Gastrocnemius medialis (tissue), 4 donors: ENCODE data around the gene LPIN3. TPM values are rescaled to one million over a fixed set of nuclear protein-coding genes. Genes with fewer than 3 reads are reported as not detected.
A peak's percentile ranks its signal among the peaks of the same experiment; 100 is the strongest.

ENCODE experiments used
- ATAC-seq, 2 donors: fragments of 150-250 bp; one replicate each; pipeline ENCODE4 v1.9.1; 2016
- DNase-seq, 2 donors: peaks; one replicate each; pipeline ENCODE4 v3.0.0-alpha.2; 2019
- H3K27ac ChIP-seq, 4 donors: fragments of 200-600 bp; sonication (generic); 1 replicate in 1 of 4; 2 replicates in 3 of 4; pipeline ENCODE4 v1.5.1; 2016 to 2018; ENCODE audit warnings: mild to moderate bottlenecking in 2 of 4, moderate library complexity in 1 of 4
- H3K27me3 ChIP-seq, 3 donors: fragments of 200-600 bp; sonication (generic) in 2 of 3; 1 replicate in 1 of 3; 2 replicates in 2 of 3; pipeline versions ENCODE4 v1.5.1 to v1.6.0; 2016 to 2019; ENCODE audit warnings: mild to moderate bottlenecking in 1 of 3, moderate library complexity in 1 of 3
- H3K36me3 ChIP-seq, 2 donors: fragments of 200-600 bp; sonication (generic) in 1 of 2; one replicate each; pipeline ENCODE4 v1.5.1; 2017 to 2018
- H3K4me1 ChIP-seq, 2 donors: fragments of 200-600 bp; sonication (generic) in 1 of 2; one replicate each; pipeline ENCODE4 v1.5.1; 2016 to 2017; ENCODE audit warnings: mild to moderate bottlenecking in 2 of 2
- H3K4me3 ChIP-seq, 4 donors: fragments of 200-600 bp; sonication (generic) in 3 of 4; 1 replicate in 1 of 4; 2 replicates in 3 of 4; pipeline ENCODE4 v1.5.1; 2016 to 2019; ENCODE audit warnings: mild to moderate bottlenecking in 2 of 4
- H3K9me3 ChIP-seq, 3 donors: fragments of 200-600 bp; sonication (generic) in 2 of 3; 1 replicate in 1 of 3; 2 replicates in 2 of 3; pipeline ENCODE4 v1.5.1; 2016 to 2019
- POLR2A ChIP-seq, 2 donors: fragments of 450-650 bp; IDR thresholded peaks; one replicate each; pipeline ENCODE4 v1.6.1; 2017; ENCODE audit warnings: antibody characterized with exemption in 2 of 2, mild to moderate bottlenecking in 2 of 2, moderate library complexity in 2 of 2
- in situ Hi-C, 4 donors: fragments of 200-750 bp; cut with MboI; loops; one replicate each; pipeline versions ENCODE4 v1.15.0 to v1.8.0; 2017; ENCODE audit warnings: low sequenced_read_pairs in 4 of 4
- intact Hi-C: fragments of 100-400 bp; cut with DNase I; formaldehyde crosslinking; loops from one replicate; pipeline ENCODE4 v1.15.1; 2023; ENCODE audit warnings: low total_unique reads
- total RNA-seq, 4 donors: library from RNA; depleted of rRNA; stranded (reverse); fragments of >200 nt; gene quantifications; one replicate each; pipeline versions ENCODE4 v1.1.0 to v1.2.3, GENCODE V29; 2016
- TF ChIP-seq, protein P1 (sequence below), 5 experiments: fragments of 450-650 bp in 3 of 5; fragments of 200-600 bp in 2 of 5; sonication (generic) in 2 of 5; IDR thresholded peaks in 4 of 5; conservative IDR thresholded peaks in 1 of 5; 1 replicate in 4 of 5; 2 replicates in 1 of 5; pipeline ENCODE4 v1.5.1; 2016 to 2019; ENCODE audit warnings: antibody characterized with exemption in 5 of 5, mild to moderate bottlenecking in 3 of 5, moderate library complexity in 3 of 5

LPIN3 gene
- total RNA-seq, 4 donors from 2014 or later, result 0.56 to 2.4 (median 1.1) TPM

DNA sequence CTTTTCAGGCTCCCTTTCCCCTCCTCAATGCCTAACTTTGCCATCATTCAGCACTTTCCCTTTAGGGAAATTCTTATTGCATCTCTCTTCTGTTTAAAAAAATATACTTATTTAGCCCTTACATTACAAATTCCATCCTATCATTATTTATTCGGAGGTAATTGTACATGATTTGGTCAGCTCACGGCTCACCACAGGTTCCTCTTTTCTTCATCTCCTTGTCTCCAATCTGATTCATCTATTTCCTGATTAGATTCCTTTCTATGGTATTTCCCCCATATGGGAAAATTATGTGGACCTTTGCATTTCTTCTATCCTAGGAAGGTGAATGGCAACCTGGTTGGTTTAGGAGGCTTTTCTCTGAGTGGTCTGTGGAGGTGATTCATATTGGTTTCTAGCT, 38.9 kb downstream of the LPIN3 start:
- Histone ChIP-seq H3K4me1 (no peaks in the 10 kb centered on the region), H3K9me3 (no peaks in the 10 kb centered on the region), H3K27ac (no peak overlapping the region), H3K27me3 (no peaks in the 10 kb centered on the region), H3K36me3 (no peaks in the 10 kb centered on the region), H3K4me3 (no peak overlapping the region)
- intact Hi-C loops, result no loop called here
- ATAC-seq, result no peak
- TF ChIP-seq, protein P1, sequence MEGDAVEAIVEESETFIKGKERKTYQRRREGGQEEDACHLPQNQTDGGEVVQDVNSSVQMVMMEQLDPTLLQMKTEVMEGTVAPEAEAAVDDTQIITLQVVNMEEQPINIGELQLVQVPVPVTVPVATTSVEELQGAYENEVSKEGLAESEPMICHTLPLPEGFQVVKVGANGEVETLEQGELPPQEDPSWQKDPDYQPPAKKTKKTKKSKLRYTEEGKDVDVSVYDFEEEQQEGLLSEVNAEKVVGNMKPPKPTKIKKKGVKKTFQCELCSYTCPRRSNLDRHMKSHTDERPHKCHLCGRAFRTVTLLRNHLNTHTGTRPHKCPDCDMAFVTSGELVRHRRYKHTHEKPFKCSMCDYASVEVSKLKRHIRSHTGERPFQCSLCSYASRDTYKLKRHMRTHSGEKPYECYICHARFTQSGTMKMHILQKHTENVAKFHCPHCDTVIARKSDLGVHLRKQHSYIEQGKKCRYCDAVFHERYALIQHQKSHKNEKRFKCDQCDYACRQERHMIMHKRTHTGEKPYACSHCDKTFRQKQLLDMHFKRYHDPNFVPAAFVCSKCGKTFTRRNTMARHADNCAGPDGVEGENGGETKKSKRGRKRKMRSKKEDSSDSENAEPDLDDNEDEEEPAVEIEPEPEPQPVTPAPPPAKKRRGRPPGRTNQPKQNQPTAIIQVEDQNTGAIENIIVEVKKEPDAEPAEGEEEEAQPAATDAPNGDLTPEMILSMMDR (IDR thresholded peaks at IDR 0.05 in 4 of 5, conservative IDR thresholded peaks at IDR 0.05 in 1 of 5), result no peak
- TF ChIP-seq POLR2A (IDR thresholded peaks at IDR 0.05), result no peak
- in situ Hi-C loops, result no loop called here
- DNase-seq, result no peak

DNA sequence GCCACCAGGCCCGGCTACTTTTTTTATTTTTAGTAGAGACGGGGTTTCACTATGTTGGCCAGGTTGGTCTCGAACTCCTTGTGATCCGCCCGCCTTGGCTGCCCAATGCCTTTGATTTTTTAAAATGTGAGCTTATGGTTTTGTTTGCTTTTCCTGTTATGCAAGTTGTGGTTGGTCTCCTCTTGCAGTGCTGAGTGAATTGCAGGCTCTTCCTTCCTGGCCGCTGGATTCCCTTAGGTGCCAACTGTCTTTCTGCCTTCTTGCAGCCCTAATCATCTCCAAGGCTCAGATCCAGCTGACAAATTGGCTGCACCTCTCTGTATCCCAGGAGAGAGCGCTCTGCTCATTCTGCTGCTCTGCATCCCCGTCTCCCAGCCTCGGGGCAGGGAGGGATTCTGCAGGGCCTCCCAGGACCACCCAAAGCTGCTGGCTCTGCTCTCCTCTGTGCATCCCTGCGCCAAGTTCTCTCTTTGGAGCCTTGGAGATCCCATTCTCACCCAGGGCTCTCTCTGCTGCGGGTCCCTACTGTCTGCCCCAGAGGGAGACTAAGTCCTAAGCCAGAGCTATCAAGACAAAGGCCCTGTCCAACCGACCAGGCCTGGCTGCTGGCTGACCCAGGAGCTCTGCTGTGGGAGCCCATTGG, 40.1 kb downstream of the LPIN3 start:
- DNase-seq, result no peak
- Histone ChIP-seq H3K4me1 (no peaks in the 10 kb centered on the region), H3K9me3 (no peaks in the 10 kb centered on the region), H3K36me3 (no peaks in the 10 kb centered on the region), H3K27ac (no peak overlapping the region), H3K4me3 (no peak overlapping the region), H3K27me3 (no peaks in the 10 kb centered on the region)
- ATAC-seq, result no peak
- no peak for TF ChIP-seq POLR2A (IDR thresholded peaks at IDR 0.05)
- TF ChIP-seq, protein P1 (IDR thresholded peaks at IDR 0.05 in 4 of 5, conservative IDR thresholded peaks at IDR 0.05 in 1 of 5), result no peak
- intact Hi-C loops, result no loop called here
- in situ Hi-C loops, result no loop called here

DNA sequence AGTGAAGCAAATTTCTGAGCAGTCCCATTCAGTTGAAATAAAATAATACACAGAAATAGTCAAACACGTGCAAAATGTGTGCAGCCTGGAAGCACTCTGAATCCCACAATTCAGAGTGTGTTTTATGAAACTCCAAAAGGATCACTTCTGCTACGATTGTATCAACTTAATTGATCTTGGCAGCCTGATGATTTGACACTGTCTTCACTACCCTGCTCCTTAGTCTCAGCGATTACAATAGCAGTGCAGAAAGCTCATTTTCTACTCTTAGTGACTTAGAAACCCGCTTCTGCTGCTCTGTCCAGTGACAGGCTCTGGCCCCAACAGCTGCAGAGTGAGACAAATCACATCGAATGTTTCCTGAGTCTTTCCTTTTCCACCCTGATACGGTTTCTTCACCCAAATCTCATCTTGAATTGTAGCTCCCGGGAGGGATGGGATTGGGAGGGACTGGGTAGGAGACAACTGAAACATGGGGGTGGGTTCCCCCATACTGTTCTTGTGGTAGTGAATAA, 42.2 kb downstream of the LPIN3 start:
- Histone ChIP-seq H3K4me1 (peaks cover 6 to 7% of the 10 kb centered on the region in 2 donors), H3K27me3 (no peaks in the 10 kb centered on the region), H3K4me3 (no peak overlapping the region), H3K9me3 (no peaks in the 10 kb centered on the region), H3K36me3 (no peaks in the 10 kb centered on the region), H3K27ac (no peak overlapping the region)
- in situ Hi-C loops (no loop called here), intact Hi-C loops (no loop called here)
- no peak for TF ChIP-seq POLR2A (IDR thresholded peaks at IDR 0.05)
- TF ChIP-seq, protein P1 (IDR thresholded peaks at IDR 0.05 in 4 of 5, conservative IDR thresholded peaks at IDR 0.05 in 1 of 5), result no peak
- DNase-seq (no peak), ATAC-seq (no peak)

DNA sequence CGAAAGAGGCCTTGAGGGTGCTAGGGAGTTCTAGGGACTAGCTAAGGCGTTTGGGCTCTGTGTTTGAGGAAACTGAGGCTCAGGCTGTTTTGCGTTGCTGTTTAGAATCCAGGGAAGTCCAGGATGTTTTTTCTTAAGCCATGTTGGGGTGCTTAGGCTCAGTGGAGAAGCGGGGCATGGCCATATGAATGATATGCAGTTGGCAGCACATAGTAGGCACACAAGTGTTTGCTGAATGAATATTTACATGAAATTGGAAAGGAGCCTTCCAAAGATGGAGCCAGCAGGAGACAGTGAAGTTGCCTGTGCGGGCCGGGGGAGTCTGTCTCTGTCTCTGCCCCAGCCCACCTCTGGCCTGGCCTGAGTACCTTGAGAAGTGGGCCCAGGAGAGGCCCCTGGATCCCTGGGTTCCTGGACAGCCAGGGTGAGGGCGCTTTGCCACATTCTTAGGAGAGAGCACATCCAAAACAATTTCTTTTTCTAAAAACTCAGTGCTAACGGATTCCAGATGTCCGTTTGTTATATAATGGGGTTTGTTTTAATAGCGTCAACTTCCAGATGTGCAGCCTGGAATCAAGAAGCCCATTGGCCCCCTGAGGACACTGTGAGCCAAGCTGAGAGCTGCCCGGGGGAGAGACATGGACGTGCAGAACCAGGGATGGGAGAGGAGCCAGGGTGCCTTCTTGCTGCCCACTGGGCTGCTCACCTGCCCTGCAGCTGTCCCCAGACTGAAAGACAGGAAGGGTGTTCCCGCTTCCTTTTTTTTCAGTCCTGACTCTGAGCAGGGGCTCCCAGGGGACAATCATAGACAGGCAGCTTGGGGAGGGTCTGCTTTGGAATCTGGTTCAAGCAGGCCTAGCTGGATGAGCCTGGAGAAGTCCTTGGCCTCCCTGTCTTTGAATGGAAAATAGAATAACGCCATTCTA, 46.1 kb downstream of the LPIN3 start:
- intact Hi-C loops, result no loop called here
- in situ Hi-C loops, result no loop called here
- Histone ChIP-seq H3K27ac (no peak overlapping the region), H3K36me3 (no peaks in the 10 kb centered on the region), H3K4me1 (peaks cover 6 to 7% of the 10 kb centered on the region in 2 donors), H3K4me3 (no peak overlapping the region), H3K9me3 (no peaks in the 10 kb centered on the region), H3K27me3 (no peaks in the 10 kb centered on the region)
- no peak for TF ChIP-seq POLR2A (IDR thresholded peaks at IDR 0.05)
- TF ChIP-seq, protein P1 (IDR thresholded peaks at IDR 0.05 in 4 of 5, conservative IDR thresholded peaks at IDR 0.05 in 1 of 5), result no peak
- DNase-seq (no peak), ATAC-seq (peak; percentile 24 to 36)
